SK-N-SH (cell line): ENCODE data around the gene DGKZ. TPM values are rescaled to one million over a fixed set of nuclear protein-coding genes. Genes with fewer than 3 reads are reported as not detected.

Experiments used
- CTCF ChIA-PET: fragments of 300-600, 350-600 bp; formaldehyde crosslinking; extraction: SDS; loops from one replicate; lab custom pipeline; 2021; lab: Yijun Ruan, JAX
- POLR2A ChIA-PET: fragments of 350-600 bp; sonication (Branson Sonifier 250); formaldehyde crosslinking; extraction: SDS; loops from one replicate; lab custom pipeline; 2020; ENCODE audit warnings: antibody characterized with exemption, inconsistent platforms; lab: Yijun Ruan, JAX
- DNase-seq: peaks from one replicate; pipeline ENCODE4 v3.0.0; 2012
- H2AFZ ChIP-seq: fragments of 200-600 bp; sonication (generic); 2 replicates; pipeline ENCODE4 v1.8.1; 2016; ENCODE audit warnings: antibody characterized with exemption, mild to moderate bottlenecking, low read depth
- H3F3A ChIP-seq: fragments of 200-600 bp; sonication (generic); replicated peaks from 2 replicates; pipeline ENCODE3; 2016; ENCODE audit warnings: antibody characterized with exemption, mild to moderate bottlenecking; ENCODE audit not compliant: insufficient read depth
- H3K27ac ChIP-seq, 2 experiments: fragments of 200-500 bp in 1 of 2; fragments of 200-600 bp in 1 of 2; sonication (Bioruptor generic) in 1 of 2; sonication (generic), shearing (Covaris generic) in 1 of 2; 2 replicates each; pipeline versions ENCODE4 v1.5.1 to v1.6.1; 2014 to 2016; ENCODE audit warnings: low read depth in 2 of 2, inconsistent platforms in 1 of 2, low read length in 1 of 2, mild to moderate bottlenecking in 1 of 2, mixed read lengths in 1 of 2
- H3K27me3 ChIP-seq: fragments of 200-600 bp; sonication (generic), shearing (Covaris generic); 2 replicates; pipeline ENCODE4 v1.6.1; 2016; ENCODE audit warnings: mixed run types; ENCODE audit not compliant: insufficient read depth
- H3K36me3 ChIP-seq, 2 experiments: fragments of 200-500 bp in 1 of 2; fragments of 200-600 bp in 1 of 2; sonication (Bioruptor generic) in 1 of 2; sonication (generic) in 1 of 2; replicated peaks in 1 of 2; 2 replicates each; pipeline versions ENCODE3 to v1.5.1; 2014 to 2016; ENCODE audit warnings: low read length in 1 of 2, mild to moderate bottlenecking in 1 of 2; ENCODE audit not compliant: insufficient read depth in 2 of 2, control insufficient read depth in 1 of 2
- H3K4me1 ChIP-seq, 2 experiments: fragments of 200-500 bp in 1 of 2; fragments of 200-600 bp in 1 of 2; sonication (Bioruptor generic) in 1 of 2; sonication (generic), shearing (Covaris generic) in 1 of 2; 2 replicates each; pipeline versions ENCODE4 v1.5.1 to v1.6.1; 2014 to 2016; ENCODE audit warnings: low read depth in 1 of 2, low read length in 1 of 2, mixed run types in 1 of 2; ENCODE audit not compliant: insufficient read depth in 2 of 2, control insufficient read depth in 1 of 2
- H3K4me2 ChIP-seq: fragments of 200-600 bp; sonication (generic), shearing (Covaris generic); 2 replicates; pipeline ENCODE4 v1.6.1; 2017; ENCODE audit warnings: mixed run types
- H3K4me3 ChIP-seq, 2 experiments: fragments of 200-500 bp in 1 of 2; fragments of 200-600 bp in 1 of 2; sonication (Bioruptor generic) in 1 of 2; sonication (generic), shearing (Covaris generic) in 1 of 2; 2 replicates each; pipeline versions ENCODE4 v1.5.1 to v1.8.1; 2014 to 2016; ENCODE audit warnings: low read depth in 2 of 2, inconsistent platforms in 1 of 2, low read length in 1 of 2, mild to moderate bottlenecking in 1 of 2, mixed read lengths in 1 of 2, moderate library complexity in 1 of 2
- H3K79me2 ChIP-seq: fragments of 200-600 bp; sonication (generic); 2 replicates; pipeline ENCODE4 v1.8.1; 2017; ENCODE audit warnings: mild to moderate bottlenecking; ENCODE audit not compliant: insufficient read depth
- H3K9ac ChIP-seq: fragments of 200-600 bp; sonication (generic); 2 replicates; pipeline ENCODE4 v1.6.1; 2017; ENCODE audit warnings: mixed run types
- H3K9me2 ChIP-seq: fragments of 200-600 bp; sonication (generic); 2 replicates; pipeline ENCODE4 v1.6.1; 2017; ENCODE audit warnings: mixed run types
- H3K9me3 ChIP-seq: fragments of 200-600 bp; sonication (generic); 2 replicates; pipeline ENCODE4 v1.6.1; 2017; ENCODE audit warnings: mixed run types, mild to moderate bottlenecking, moderate library complexity
- H4K20me1 ChIP-seq: fragments of 200-600 bp; sonication (generic); 2 replicates; pipeline ENCODE4 v1.6.1; 2017; ENCODE audit warnings: mild to moderate bottlenecking, mixed run types; ENCODE audit not compliant: insufficient read depth
- EP300 ChIP-seq, 2 experiments: IDR thresholded peaks; 2 replicates each; pipeline versions ENCODE4 v1.4.0 to v1.6.1; 2012; ENCODE audit warnings: borderline replicate concordance in 1 of 2, low read depth in 1 of 2, low read length in 1 of 2
- EZH2phosphoT487 ChIP-seq: fragments of 200-600 bp; sonication (generic); IDR thresholded peaks from 2 replicates; pipeline ENCODE4 v1.6.1; 2017; ENCODE audit warnings: low read depth, mixed run types, mild to moderate bottlenecking, antibody characterized with exemption, moderate library complexity, borderline replicate concordance
- FOSL2 ChIP-seq: IDR thresholded peaks from 2 replicates; pipeline ENCODE4 v1.4.0; 2012; ENCODE audit warnings: low read depth, mild to moderate bottlenecking, moderate library complexity, borderline replicate concordance
- GABPA ChIP-seq: IDR thresholded peaks from 2 replicates; pipeline ENCODE4 v1.4.0; 2012; ENCODE audit warnings: low read depth, mild to moderate bottlenecking
- JUND ChIP-seq: IDR thresholded peaks from 2 replicates; pipeline ENCODE4 v1.4.0; 2012
- MEF2A ChIP-seq: IDR thresholded peaks from 2 replicates; pipeline ENCODE4 v1.4.0; 2012; ENCODE audit warnings: low read depth, borderline replicate concordance
- MXI1 ChIP-seq: IDR thresholded peaks from 2 replicates; pipeline ENCODE4 v1.6.1; 2012; ENCODE audit warnings: mild to moderate bottlenecking, low read depth, low read length, improper control_type of control experiment
- NFIC ChIP-seq: IDR thresholded peaks from 2 replicates; pipeline ENCODE4 v1.4.0; 2012; ENCODE audit warnings: borderline replicate concordance
- POLR2AphosphoS5 ChIP-seq: IDR thresholded peaks from 2 replicates; pipeline ENCODE4 v1.6.1; 2012; ENCODE audit warnings: low read depth, low read length
- RAD21 ChIP-seq: IDR thresholded peaks from 2 replicates; pipeline ENCODE4 v1.6.1; 2012; ENCODE audit warnings: mild to moderate bottlenecking, low read length
- RCOR1 ChIP-seq: fragments of 150-350 bp; IDR thresholded peaks from 2 replicates; pipeline ENCODE4 v1.6.1; 2017; ENCODE audit warnings: antibody characterized with exemption, low read length
- RFX5 ChIP-seq: IDR thresholded peaks from 2 replicates; pipeline ENCODE4 v1.6.1; 2012; ENCODE audit warnings: mild to moderate bottlenecking, improper control_type of control experiment, low read length
- RXRA ChIP-seq: IDR thresholded peaks from 2 replicates; pipeline ENCODE4 v1.4.0; 2012; ENCODE audit warnings: low read depth, mild to moderate bottlenecking, borderline replicate concordance
- SIN3A ChIP-seq: IDR thresholded peaks from 2 replicates; pipeline ENCODE4 v1.6.1; 2012; ENCODE audit warnings: low read depth, mild to moderate bottlenecking, low read length, moderate library complexity, borderline replicate concordance
- SMC3 ChIP-seq: IDR thresholded peaks from 2 replicates; pipeline ENCODE4 v1.6.1; 2012; ENCODE audit warnings: low read depth, low read length, improper control_type of control experiment
- TCF12 ChIP-seq: IDR thresholded peaks from 2 replicates; pipeline ENCODE4 v1.4.0; 2012
- TEAD4 ChIP-seq: IDR thresholded peaks from 2 replicates; pipeline ENCODE4 v1.4.0; 2012; ENCODE audit warnings: mild to moderate bottlenecking, borderline replicate concordance; ENCODE audit not compliant: insufficient read depth
- WGBS: methylation state at CpG from one replicate; pipeline ENCODE4 v1.1.6; 2017; ENCODE audit warnings: low lambda C conversion rate; 5-methylcytosine and 5-hydroxymethylcytosine counted together
- polyA plus RNA-seq, 3 experiments: library from polyadenylated mRNA; depleted of rRNA; stranded (reverse); fragments of >200 nt; gene quantifications; 2 replicates each; pipeline ENCODE4 v1.2.3, GENCODE V29; 2012
- TF ChIP-seq, protein P1 (sequence below): IDR thresholded peaks from 2 replicates; pipeline ENCODE4 v1.6.1; 2012; ENCODE audit warnings: mild to moderate bottlenecking, low read depth, low read length, moderate library complexity
- TF ChIP-seq, protein P2 (sequence below): fragments of 150-350 bp; IDR thresholded peaks from 2 replicates; pipeline ENCODE4 v1.6.1; 2017; ENCODE audit warnings: antibody characterized with exemption, low read length, low read depth, borderline replicate concordance
- TF ChIP-seq, protein P3 (sequence below): fragments of 200-600 bp; sonication (generic); IDR thresholded peaks from 2 replicates; pipeline ENCODE4 v1.6.1; 2017; ENCODE audit warnings: antibody characterized with exemption, mild to moderate bottlenecking, moderate library complexity

The DGKZ gene
- polyA plus RNA-seq, 1 of the 3 experiments (the other 2 are of a cell fraction), result 33.2 TPM

DNA sequence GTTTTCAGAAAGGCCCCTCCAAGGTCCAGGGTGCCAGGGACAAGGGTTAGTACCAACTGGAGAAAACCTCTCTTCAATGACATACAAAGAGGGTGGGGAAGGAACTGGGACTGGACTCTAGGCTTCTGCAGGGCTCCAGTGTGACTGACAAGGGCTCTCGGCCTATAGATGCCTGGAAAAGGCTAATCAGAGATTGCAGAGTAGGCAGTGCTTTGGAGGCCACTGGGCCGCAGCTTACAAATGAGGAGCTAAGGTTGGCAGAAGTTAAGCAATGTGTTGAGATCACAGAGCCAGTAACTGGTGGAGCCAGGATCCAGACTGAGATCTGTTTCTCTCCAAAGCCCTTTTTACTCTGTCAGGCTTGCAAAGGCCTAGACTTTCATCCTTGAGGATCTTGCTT, 7.4 kb upstream of the DGKZ start:
- no peak overlapping the region for H3K27ac ChIP-seq
- POLR2A ChIA-PET, result no interaction called here

More for the DNA sequence above, 7.4 kb upstream of the DGKZ start:
- Histone ChIP-seq H3K9me2 (no peaks in the 10 kb centered on the region), H3K9me3 (no peaks in the 10 kb centered on the region), H3K27me3 (no peaks in the 10 kb centered on the region), H3K4me3 (no peak overlapping the region), H4K20me1 (no peaks in the 10 kb centered on the region), H3F3A (no peaks in the 10 kb centered on the region), H3K79me2 (no peaks in the 10 kb centered on the region), H3K4me1 (peaks cover 9 to 13% of the 10 kb centered on the region in 2 experiments; a peak in 3 of 4 replicates), H2AFZ (no peak overlapping the region), H3K36me3 (no peaks in the 10 kb centered on the region), H3K9ac (no peak overlapping the region), H3K4me2 (no peak overlapping the region)
- TF ChIP-seq, protein P1, sequence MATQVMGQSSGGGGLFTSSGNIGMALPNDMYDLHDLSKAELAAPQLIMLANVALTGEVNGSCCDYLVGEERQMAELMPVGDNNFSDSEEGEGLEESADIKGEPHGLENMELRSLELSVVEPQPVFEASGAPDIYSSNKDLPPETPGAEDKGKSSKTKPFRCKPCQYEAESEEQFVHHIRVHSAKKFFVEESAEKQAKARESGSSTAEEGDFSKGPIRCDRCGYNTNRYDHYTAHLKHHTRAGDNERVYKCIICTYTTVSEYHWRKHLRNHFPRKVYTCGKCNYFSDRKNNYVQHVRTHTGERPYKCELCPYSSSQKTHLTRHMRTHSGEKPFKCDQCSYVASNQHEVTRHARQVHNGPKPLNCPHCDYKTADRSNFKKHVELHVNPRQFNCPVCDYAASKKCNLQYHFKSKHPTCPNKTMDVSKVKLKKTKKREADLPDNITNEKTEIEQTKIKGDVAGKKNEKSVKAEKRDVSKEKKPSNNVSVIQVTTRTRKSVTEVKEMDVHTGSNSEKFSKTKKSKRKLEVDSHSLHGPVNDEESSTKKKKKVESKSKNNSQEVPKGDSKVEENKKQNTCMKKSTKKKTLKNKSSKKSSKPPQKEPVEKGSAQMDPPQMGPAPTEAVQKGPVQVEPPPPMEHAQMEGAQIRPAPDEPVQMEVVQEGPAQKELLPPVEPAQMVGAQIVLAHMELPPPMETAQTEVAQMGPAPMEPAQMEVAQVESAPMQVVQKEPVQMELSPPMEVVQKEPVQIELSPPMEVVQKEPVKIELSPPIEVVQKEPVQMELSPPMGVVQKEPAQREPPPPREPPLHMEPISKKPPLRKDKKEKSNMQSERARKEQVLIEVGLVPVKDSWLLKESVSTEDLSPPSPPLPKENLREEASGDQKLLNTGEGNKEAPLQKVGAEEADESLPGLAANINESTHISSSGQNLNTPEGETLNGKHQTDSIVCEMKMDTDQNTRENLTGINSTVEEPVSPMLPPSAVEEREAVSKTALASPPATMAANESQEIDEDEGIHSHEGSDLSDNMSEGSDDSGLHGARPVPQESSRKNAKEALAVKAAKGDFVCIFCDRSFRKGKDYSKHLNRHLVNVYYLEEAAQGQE, result no peak
- no peak for TF ChIP-seq RFX5
- no peak for TF ChIP-seq SIN3A
- TF ChIP-seq TEAD4, result no peak
- no peak for TF ChIP-seq TCF12
- no peak for TF ChIP-seq NFIC
- no peak for TF ChIP-seq FOSL2
- TF ChIP-seq RCOR1, result no peak
- no peak for TF ChIP-seq EP300 (IDR thresholded peaks at IDR 0.05; ENCODE audit: borderline replicate concordance in 1 of 2, low read depth in 1 of 2, low read length in 1 of 2)
- no peak for TF ChIP-seq RAD21
- TF ChIP-seq GABPA, result no peak
- TF ChIP-seq, protein P2, sequence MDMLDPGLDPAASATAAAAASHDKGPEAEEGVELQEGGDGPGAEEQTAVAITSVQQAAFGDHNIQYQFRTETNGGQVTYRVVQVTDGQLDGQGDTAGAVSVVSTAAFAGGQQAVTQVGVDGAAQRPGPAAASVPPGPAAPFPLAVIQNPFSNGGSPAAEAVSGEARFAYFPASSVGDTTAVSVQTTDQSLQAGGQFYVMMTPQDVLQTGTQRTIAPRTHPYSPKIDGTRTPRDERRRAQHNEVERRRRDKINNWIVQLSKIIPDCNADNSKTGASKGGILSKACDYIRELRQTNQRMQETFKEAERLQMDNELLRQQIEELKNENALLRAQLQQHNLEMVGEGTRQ, result no peak
- TF ChIP-seq EZH2phosphoT487, result no peak
- TF ChIP-seq MEF2A, result no peak
- TF ChIP-seq POLR2AphosphoS5, result no peak
- TF ChIP-seq, protein P3, sequence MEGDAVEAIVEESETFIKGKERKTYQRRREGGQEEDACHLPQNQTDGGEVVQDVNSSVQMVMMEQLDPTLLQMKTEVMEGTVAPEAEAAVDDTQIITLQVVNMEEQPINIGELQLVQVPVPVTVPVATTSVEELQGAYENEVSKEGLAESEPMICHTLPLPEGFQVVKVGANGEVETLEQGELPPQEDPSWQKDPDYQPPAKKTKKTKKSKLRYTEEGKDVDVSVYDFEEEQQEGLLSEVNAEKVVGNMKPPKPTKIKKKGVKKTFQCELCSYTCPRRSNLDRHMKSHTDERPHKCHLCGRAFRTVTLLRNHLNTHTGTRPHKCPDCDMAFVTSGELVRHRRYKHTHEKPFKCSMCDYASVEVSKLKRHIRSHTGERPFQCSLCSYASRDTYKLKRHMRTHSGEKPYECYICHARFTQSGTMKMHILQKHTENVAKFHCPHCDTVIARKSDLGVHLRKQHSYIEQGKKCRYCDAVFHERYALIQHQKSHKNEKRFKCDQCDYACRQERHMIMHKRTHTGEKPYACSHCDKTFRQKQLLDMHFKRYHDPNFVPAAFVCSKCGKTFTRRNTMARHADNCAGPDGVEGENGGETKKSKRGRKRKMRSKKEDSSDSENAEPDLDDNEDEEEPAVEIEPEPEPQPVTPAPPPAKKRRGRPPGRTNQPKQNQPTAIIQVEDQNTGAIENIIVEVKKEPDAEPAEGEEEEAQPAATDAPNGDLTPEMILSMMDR, result no peak
- no peak for TF ChIP-seq JUND
- TF ChIP-seq MXI1, result no peak
- no peak for TF ChIP-seq SMC3
- TF ChIP-seq RXRA, result no peak
- WGBS, result 92% methylated on average over 2 of the region's 2 CpGs
- CTCF ChIA-PET, result interaction anchor here (2.0 to 3.0 kb wide), 2 partner anchors 12 to 101 kb away, joined by 4 to 19 read pairs; no protein-coding TSS in a partner anchor
- no peak for DNase-seq
